ENCODE data around the gene CECR2. TPM values are rescaled to one million over a fixed set of nuclear protein-coding genes. Genes with fewer than 3 reads are reported as not detected.

Gene CECR2
- polyA plus RNA-seq, 1 donor from 2014 or later = 2.1 TPM

GRCh38 chr22:17578136-17578754, 209.0 kb downstream of the CECR2 start:
- H3K9me2 ChIP-seq (ENCODE audit: insufficient read depth, low read length) = no peaks in the 10 kb centered on the region
- H3K27ac ChIP-seq (ENCODE audit: low read length) = no peak overlapping the region
- TF ChIP-seq EP300 (conservative IDR thresholded peaks at IDR 0.05; ENCODE audit: poor library complexity, severe bottlenecking) (no peak), EZH2 (IDR thresholded peaks at IDR 0.05; ENCODE audit: borderline replicate concordance, insufficient read depth, low read length, poor library complexity, severe bottlenecking) (no peak), POLR2AphosphoS5 (IDR thresholded peaks at IDR 0.05) (no peak), RAD21 (conservative IDR thresholded peaks at IDR 0.05) (no peak), TAF1 (IDR thresholded peaks at IDR 0.05; ENCODE audit: low read depth) (no peak), MXI1 (conservative IDR thresholded peaks at IDR 0.05; ENCODE audit: poor library complexity, severe bottlenecking) (no peak), SMC3 (conservative IDR thresholded peaks at IDR 0.05; ENCODE audit: poor library complexity) (no peak)
- TF ChIP-seq, protein P1, sequence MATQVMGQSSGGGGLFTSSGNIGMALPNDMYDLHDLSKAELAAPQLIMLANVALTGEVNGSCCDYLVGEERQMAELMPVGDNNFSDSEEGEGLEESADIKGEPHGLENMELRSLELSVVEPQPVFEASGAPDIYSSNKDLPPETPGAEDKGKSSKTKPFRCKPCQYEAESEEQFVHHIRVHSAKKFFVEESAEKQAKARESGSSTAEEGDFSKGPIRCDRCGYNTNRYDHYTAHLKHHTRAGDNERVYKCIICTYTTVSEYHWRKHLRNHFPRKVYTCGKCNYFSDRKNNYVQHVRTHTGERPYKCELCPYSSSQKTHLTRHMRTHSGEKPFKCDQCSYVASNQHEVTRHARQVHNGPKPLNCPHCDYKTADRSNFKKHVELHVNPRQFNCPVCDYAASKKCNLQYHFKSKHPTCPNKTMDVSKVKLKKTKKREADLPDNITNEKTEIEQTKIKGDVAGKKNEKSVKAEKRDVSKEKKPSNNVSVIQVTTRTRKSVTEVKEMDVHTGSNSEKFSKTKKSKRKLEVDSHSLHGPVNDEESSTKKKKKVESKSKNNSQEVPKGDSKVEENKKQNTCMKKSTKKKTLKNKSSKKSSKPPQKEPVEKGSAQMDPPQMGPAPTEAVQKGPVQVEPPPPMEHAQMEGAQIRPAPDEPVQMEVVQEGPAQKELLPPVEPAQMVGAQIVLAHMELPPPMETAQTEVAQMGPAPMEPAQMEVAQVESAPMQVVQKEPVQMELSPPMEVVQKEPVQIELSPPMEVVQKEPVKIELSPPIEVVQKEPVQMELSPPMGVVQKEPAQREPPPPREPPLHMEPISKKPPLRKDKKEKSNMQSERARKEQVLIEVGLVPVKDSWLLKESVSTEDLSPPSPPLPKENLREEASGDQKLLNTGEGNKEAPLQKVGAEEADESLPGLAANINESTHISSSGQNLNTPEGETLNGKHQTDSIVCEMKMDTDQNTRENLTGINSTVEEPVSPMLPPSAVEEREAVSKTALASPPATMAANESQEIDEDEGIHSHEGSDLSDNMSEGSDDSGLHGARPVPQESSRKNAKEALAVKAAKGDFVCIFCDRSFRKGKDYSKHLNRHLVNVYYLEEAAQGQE (IDR thresholded peaks at IDR 0.05; ENCODE audit: borderline replicate concordance) = no peak
- TF ChIP-seq, protein P2, sequence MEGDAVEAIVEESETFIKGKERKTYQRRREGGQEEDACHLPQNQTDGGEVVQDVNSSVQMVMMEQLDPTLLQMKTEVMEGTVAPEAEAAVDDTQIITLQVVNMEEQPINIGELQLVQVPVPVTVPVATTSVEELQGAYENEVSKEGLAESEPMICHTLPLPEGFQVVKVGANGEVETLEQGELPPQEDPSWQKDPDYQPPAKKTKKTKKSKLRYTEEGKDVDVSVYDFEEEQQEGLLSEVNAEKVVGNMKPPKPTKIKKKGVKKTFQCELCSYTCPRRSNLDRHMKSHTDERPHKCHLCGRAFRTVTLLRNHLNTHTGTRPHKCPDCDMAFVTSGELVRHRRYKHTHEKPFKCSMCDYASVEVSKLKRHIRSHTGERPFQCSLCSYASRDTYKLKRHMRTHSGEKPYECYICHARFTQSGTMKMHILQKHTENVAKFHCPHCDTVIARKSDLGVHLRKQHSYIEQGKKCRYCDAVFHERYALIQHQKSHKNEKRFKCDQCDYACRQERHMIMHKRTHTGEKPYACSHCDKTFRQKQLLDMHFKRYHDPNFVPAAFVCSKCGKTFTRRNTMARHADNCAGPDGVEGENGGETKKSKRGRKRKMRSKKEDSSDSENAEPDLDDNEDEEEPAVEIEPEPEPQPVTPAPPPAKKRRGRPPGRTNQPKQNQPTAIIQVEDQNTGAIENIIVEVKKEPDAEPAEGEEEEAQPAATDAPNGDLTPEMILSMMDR (IDR thresholded peaks at IDR 0.05; ENCODE audit: poor library complexity, severe bottlenecking) = no peak

DNA sequence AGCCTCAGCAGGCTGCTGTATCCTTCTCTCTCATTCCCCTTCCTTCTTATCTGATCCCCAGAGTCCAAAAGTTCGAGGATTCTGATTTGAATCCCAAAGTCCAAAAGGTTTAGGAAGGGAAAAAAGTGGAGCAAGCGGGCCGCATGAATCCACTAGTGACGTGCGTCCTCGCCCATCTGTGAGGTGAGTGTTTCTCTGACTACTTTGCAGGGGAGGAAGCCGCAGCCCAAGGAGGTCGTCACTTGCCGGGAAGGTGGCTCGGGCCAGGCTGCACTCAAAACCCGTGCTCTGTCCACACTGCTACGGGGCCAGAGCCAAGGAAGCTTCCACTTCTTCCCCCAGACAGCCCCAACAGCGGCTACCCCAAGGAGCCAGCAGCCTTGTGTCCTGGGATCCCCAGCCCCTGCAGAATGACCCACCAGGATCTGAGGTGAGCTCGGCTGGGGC, 210.3 kb downstream of the CECR2 start:
- H3F3A ChIP-seq (ENCODE audit: insufficient read depth, low read length, poor library complexity, severe bottlenecking) = no peaks in the 10 kb centered on the region
- H3K4me2 ChIP-seq (ENCODE audit: low read length) = no peak overlapping the region
- no peaks in the 10 kb centered on the region for H3K36me3 ChIP-seq (ENCODE audit: insufficient read depth, low read length)
- H3K27me3 ChIP-seq (ENCODE audit: insufficient read depth, low read depth, low read length) = no peaks in the 10 kb centered on the region
- no peak overlapping the region for H3K9ac ChIP-seq (ENCODE audit: low read length)
- no peaks in the 10 kb centered on the region for H3K9me3 ChIP-seq (ENCODE audit: low read length)
- no peak overlapping the region for H3K4me3 ChIP-seq (ENCODE audit: low read length)
- H4K20me1 ChIP-seq (ENCODE audit: insufficient read depth) = no peaks in the 10 kb centered on the region
- H3K79me2 ChIP-seq (replicated peaks; ENCODE audit: insufficient read depth, low read length) = no peaks in the 10 kb centered on the region
- H3K27ac ChIP-seq (ENCODE audit: low read length) = no peak overlapping the region
- no peak overlapping the region for H2AFZ ChIP-seq (ENCODE audit: low read depth, low read length)
- H3K9me2 ChIP-seq (ENCODE audit: insufficient read depth, low read length) = no peaks in the 10 kb centered on the region
- TF ChIP-seq RAD21 (conservative IDR thresholded peaks at IDR 0.05) (no peak), SMC3 (conservative IDR thresholded peaks at IDR 0.05; ENCODE audit: poor library complexity) (no peak), MXI1 (conservative IDR thresholded peaks at IDR 0.05; ENCODE audit: poor library complexity, severe bottlenecking) (no peak), EP300 (conservative IDR thresholded peaks at IDR 0.05; ENCODE audit: poor library complexity, severe bottlenecking) (no peak), POLR2AphosphoS5 (IDR thresholded peaks at IDR 0.05) (no peak), EZH2 (IDR thresholded peaks at IDR 0.05; ENCODE audit: borderline replicate concordance, insufficient read depth, low read length, poor library complexity, severe bottlenecking) (no peak), TAF1 (IDR thresholded peaks at IDR 0.05; ENCODE audit: low read depth) (no peak)
- TF ChIP-seq, protein P2 (IDR thresholded peaks at IDR 0.05; ENCODE audit: poor library complexity, severe bottlenecking) = no peak
- TF ChIP-seq, protein P1 (IDR thresholded peaks at IDR 0.05; ENCODE audit: borderline replicate concordance) = no peak

More at GRCh38 chr22:17578136-17578754, 209.0 kb downstream of the CECR2 start:
- Histone ChIP-seq H3K27me3 (ENCODE audit: insufficient read depth, low read depth, low read length) (no peaks in the 10 kb centered on the region), H3F3A (ENCODE audit: insufficient read depth, low read length, poor library complexity, severe bottlenecking) (no peaks in the 10 kb centered on the region), H3K9ac (ENCODE audit: low read length) (no peak overlapping the region), H3K4me2 (ENCODE audit: low read length) (no peak overlapping the region), H3K79me2 (replicated peaks; ENCODE audit: insufficient read depth, low read length) (no peaks in the 10 kb centered on the region), H2AFZ (ENCODE audit: low read depth, low read length) (no peak overlapping the region), H4K20me1 (ENCODE audit: insufficient read depth) (no peaks in the 10 kb centered on the region), H3K36me3 (ENCODE audit: insufficient read depth, low read length) (no peaks in the 10 kb centered on the region), H3K4me3 (ENCODE audit: low read length) (no peak overlapping the region), H3K9me3 (ENCODE audit: low read length) (no peaks in the 10 kb centered on the region)
